DMS153 (cell line): ENCODE data around the gene PRR18.

Experiments used
- DNase-seq: peaks from one replicate; lab custom pipeline; 2025; lab: John Stamatoyannopoulos, UW

The PRR18 gene

DNA sequence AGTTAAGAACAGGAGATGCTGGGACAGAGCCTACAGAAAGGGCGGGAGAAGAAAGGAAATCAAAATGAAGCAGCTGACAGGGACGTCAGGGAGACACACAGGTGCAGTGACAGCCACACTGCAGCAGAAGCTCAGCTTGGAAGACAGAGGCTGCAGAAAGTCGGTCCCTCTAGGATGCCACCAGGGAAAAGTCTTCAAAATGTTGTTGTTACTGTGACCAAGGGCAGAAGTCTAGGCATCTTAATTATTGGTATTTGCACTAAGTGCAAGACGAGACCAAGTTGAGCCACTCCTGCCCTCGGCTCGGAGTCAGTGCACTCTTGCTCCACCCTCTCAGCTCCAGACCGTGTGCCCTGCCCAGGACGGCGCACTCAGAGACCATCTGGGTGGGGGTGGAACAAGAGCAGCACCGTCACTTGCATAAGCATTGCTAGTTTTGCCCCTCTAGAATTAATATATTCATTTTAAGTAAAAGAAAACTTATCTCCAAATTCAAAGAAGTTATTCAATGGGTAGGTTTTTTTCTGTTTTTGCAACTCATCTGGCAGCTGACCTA lies 2.6 kb downstream of the PRR18 start:
- DNase-seq: no peak

GRCh38 chr6:166304106-166304505 lies 4.1 kb downstream of the PRR18 start:
- no peak for DNase-seq

DNA sequence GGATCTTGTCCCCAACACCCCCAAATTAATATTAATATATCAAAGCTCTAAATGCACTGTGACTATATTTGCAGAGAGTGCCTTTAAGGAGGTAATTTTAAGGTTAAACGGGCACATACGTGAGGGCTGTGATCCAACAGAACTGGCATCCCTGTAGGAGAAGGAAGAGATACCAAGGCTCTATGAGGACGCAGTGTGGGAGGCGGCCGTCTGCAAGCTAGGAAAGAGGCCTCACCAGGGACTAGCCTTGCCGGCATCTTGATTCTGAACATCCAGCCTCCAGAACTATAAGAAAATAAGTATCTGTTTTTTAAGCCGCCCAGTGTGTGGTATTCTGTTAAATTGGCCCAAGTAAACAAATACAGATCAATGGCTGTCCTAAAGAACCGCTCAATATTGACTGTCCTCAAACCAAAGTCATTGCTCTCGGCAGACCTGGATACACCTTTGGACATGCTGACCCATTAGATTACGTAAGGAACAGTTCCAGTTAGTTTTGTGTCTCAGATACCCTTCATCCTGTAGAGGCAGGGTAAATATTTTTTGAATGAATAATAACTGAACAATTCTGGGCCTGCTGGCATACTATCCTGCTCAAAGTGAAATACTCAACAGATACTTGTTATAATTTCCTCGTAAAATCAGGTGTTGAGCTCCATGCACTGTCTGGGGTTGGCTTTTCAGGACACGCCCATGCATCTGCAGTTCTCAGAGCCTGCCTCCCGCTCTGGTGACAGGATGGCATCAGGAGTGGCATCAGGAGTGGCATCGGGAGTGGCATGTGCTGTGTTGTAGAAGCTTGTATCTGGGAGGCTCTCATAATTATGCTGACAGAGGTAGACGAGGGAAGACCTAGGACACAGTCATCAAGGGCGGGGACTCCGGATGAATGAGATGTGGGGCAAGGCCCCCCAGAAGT lies 6.3 kb downstream of the PRR18 start:
- DNase-seq: no peak

DNA sequence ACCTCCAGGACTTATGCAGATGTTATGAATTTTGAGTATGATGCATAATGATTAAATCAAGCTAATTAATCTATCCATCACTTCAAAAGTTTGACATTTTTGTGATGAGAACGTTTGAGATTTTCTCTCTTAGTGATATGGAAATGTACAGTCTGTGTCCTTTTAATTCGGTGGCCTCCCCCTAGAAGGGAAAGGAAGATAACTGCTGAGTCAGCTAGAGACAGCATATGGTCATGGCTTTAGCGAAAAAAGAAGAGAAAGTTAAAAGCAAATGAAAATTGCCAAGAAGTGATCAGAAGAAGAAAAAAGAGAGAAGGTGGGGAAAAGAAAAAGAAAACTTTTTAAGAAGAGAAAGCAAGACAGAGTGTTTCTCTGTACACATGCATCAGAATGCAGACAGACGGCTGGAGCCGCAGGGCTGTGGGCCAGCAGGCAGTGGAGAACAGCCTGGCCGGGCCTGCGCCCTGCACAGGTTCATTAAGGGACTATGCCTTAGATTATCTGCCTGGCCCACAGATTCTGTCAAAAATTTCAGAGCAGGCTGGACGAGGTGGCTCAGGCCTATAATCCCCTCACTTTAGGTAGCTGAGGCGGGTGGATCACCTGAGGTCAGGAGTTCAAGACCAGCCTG lies 7.7 kb downstream of the PRR18 start:
- no peak for DNase-seq

- DNase-seq: no peak
These were observed 10.6 kb downstream of the PRR18 start for GRCh38 chr6:166297606-166298005.

GRCh38 chr6:166296035-166296883 lies 11.9 kb downstream of the PRR18 start:
- DNase-seq: no peak

- DNase-seq: no peak
These were observed 14.2 kb downstream of the PRR18 start for GRCh38 chr6:166293731-166294584.

DNA sequence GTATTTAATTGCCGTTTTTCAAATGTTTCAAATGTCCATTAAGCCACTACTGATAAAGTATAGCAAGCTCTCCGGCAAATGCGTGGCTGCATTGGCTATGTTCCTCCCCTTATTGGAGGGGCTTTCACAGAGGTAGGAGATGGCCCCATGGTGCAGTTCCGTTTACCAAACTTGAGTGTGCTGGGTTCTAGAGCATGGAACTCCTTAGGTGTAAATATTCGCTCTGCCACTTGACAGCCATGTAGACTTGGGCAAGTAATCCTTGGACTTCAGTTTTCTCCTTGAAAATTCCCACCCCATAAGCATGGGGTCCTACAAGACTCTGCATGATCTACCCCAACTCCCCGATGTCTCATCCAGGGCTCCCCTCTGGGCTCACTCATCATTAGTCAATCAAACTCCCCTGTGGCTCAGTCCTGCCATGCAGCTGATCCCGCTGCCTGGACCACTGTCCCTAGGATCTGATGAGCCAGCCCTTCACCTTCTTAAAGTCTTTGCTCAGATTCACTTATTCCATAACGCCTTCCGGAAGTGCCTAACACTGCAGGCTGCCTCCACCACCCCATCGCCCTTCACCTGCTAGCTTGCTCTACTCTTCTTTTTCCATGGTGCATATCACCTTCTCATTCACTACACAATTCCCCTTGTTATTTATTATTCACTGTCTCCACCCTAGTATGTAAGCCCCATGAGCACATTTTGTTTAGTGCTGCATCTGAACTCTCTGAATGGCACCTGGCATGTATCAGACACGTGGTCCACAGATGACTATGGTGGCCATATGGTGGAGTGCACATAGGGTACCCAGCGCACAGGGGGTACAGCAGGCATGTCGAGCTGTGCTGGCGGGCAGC lies 18.8 kb downstream of the PRR18 start:
- DNase-seq: no peak

- DNase-seq: peak; percentile 49
These were observed 21.3 kb downstream of the PRR18 start for GRCh38 chr6:166286839-166287271.

- no peak for DNase-seq
These were observed 23.0 kb downstream of the PRR18 start for GRCh38 chr6:166285233-166285632.

DNA sequence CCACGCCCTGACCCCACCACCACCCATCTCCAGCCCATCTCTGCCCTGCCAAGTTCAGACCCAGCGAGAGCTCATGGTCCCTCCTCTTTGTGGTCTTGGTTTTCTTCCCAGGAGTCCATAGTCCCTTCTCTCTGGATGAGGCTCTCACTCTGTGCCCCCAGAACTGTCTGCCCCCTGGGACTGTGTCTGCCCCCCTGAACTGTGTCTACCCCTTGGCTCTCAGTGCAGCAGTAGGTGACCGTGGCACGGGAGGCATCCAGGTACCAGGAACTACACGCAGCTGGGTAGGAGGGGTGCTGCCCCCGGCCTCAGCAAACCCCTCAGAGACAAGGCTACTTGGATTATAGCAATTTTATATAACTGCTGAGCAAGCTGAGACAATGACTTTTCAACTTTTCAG lies 23.6 kb downstream of the PRR18 start:
- no peak for DNase-seq

- no peak for DNase-seq
These were observed 25.7 kb downstream of the PRR18 start for GRCh38 chr6:166282394-166283032.

GRCh38 chr6:166281104-166281503 lies 27.1 kb downstream of the PRR18 start:
- DNase-seq: no peak

- DNase-seq: no peak
These were observed 28.9 kb downstream of the PRR18 start for GRCh38 chr6:166279393-166279679.

GRCh38 chr6:166278579-166279392 lies 29.4 kb downstream of the PRR18 start:
- no peak for DNase-seq

DNA sequence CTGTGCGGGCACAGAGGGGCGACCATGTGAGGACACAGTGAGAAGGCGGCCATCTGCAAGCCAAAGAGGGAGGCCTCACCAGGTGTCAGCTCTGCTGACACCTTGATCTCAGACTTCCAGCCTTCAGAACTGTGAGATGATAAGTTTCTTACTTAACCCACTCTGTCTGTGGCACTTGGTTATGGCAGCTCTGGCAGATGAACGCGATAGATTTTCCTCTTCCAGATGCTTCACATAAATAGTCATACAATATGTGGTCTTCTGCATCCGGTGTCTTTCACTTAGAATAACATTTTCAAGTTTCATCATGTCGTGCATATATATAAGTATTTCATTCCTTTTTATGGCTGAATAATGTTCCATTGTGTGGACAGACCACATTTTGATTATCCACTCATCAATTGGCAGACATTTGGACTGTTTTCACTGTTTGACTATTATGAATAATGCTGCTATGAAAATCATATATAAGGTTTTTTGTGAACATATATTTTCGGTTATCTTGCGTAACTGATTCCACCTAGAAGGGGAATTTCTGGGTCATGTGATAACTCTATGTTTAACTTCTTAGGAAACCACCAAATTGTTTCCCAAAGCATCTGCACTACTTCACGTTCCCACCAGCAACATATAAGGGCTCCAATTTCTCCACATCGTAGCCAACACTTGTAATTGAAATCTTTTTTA lies 30.2 kb downstream of the PRR18 start:
- no peak for DNase-seq

- no peak for DNase-seq
These were observed 31.2 kb downstream of the PRR18 start for GRCh38 chr6:166277018-166277417.

- DNase-seq: peak; percentile 43
These were observed 32.5 kb downstream of the PRR18 start for GRCh38 chr6:166275714-166276166.
